ENCODE data around the gene CHCHD3.
A peak's percentile ranks its signal among the peaks of the same experiment; 100 is the strongest.
"Not testable (repeated sequence)": the region's sequence is repeated elsewhere in the genome, so short reads cannot be mapped to it uniquely, and the experiment has no call there.

Gene CHCHD3

DNA sequence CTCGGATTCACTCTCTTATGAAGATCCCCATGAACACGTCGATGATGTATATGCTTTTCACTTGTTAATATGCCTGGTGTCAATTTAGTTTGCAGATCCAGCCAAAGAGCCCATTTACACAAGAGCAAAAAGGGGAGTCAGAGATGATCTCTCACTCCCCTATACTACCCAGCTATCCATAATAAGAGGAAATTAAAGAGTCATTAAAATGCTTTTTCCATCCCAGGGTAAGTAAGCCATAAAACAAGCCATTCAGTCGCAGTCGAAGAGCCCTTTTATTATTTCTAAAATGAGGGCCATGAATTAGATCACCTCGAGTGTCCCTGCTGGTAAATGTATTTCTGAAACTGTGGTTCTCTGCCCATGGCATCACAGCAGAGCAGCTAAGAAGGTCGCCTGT is 41.2 kb downstream of the CHCHD3 start:
- Mint-ChIP-seq H3K4me1 (peaks cover 5% of the 10 kb centered on the region), H3K4me3 (no peak overlapping the region), H3K27ac (peak overlapping the region in 1 of 3 experiments; percentile 5), H3K27me3 (ENCODE audit: low read depth) (no peaks in the 10 kb centered on the region), H3K9me3 (no peaks in the 10 kb centered on the region), H3K36me3 (ENCODE audit: low read depth) (no peaks in the 10 kb centered on the region)
- TF ChIP-seq, protein P1, sequence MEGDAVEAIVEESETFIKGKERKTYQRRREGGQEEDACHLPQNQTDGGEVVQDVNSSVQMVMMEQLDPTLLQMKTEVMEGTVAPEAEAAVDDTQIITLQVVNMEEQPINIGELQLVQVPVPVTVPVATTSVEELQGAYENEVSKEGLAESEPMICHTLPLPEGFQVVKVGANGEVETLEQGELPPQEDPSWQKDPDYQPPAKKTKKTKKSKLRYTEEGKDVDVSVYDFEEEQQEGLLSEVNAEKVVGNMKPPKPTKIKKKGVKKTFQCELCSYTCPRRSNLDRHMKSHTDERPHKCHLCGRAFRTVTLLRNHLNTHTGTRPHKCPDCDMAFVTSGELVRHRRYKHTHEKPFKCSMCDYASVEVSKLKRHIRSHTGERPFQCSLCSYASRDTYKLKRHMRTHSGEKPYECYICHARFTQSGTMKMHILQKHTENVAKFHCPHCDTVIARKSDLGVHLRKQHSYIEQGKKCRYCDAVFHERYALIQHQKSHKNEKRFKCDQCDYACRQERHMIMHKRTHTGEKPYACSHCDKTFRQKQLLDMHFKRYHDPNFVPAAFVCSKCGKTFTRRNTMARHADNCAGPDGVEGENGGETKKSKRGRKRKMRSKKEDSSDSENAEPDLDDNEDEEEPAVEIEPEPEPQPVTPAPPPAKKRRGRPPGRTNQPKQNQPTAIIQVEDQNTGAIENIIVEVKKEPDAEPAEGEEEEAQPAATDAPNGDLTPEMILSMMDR (IDR thresholded peaks at IDR 0.05; ENCODE audit: unreplicated experiment in 3 of 3): no peak

DNA sequence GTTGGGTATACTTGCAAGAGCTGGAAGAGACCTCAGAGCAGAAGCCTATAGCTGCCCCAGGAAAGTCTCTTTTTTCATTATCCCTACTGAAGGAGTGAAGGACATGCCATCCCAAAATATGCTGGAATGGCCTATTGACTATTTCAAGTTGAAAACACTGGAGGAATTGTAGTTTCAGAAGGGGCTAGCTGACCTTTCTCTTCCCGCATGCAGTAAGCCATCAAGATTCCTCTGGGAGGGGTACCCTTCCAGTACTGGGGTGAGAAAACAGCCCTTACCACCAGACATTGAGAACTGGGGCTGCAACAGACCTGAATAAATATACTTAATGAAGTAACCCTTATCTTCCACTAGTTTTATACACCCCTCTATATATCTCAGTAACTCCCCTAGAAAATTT is 41.7 kb downstream of the CHCHD3 start:
- TF ChIP-seq, protein P1 (IDR thresholded peaks at IDR 0.05; ENCODE audit: unreplicated experiment in 3 of 3): no peak
- Mint-ChIP-seq H3K27me3 (ENCODE audit: low read depth) (no peaks in the 10 kb centered on the region), H3K27ac (peak overlapping the region in 1 of 3 experiments; percentile 5), H3K4me1 (peaks cover 5% of the 10 kb centered on the region), H3K36me3 (ENCODE audit: low read depth) (peaks cover 4% of the 10 kb centered on the region), H3K4me3 (no peak overlapping the region), H3K9me3 (no peaks in the 10 kb centered on the region)

DNA sequence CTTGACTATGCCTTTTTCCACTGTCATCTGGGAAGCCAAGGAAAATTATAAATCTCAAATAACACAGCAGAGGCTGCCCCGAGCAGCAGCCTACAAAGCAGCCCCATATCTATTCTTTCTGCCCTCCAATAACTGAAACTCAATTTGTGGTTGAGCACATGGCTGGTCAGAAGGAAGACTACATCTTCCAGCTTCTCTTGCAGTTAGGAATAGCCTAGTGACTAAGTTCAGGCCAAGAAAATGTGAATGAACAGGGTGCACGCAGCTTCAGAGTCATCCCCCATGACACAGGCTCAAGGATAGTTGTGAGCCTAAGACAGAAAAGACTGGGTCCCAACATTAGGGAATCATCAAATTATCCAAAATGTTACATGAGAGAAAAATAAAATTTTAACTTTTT is 42.3 kb downstream of the CHCHD3 start:
- Mint-ChIP-seq H3K36me3 (ENCODE audit: low read depth) (peaks cover 6% of the 10 kb centered on the region), H3K4me3 (no peak overlapping the region), H3K4me1 (peaks cover 5% of the 10 kb centered on the region), H3K27me3 (ENCODE audit: low read depth) (no peaks in the 10 kb centered on the region), H3K27ac (no peak overlapping the region), H3K9me3 (no peaks in the 10 kb centered on the region)
- TF ChIP-seq, protein P1 (IDR thresholded peaks at IDR 0.05; ENCODE audit: unreplicated experiment in 3 of 3): no peak

DNA sequence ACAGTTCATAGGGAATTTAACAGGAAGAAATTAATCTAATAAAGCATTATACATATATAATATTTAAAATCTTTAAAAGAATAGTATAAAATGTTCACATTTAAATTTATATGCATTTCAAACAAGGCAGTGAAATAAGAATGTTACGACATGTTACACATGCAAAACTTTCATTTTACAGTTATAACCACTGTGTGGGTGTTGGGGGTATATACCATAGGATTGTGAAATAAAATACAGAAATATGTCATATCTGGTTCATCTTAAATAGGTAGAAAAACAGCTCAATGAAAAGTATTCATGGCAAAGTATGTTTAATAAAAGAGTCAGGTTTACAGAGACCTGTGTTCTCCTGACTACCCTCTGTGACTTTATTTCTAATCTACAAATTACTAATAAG is 45.6 kb downstream of the CHCHD3 start:
- Mint-ChIP-seq H3K4me1 (peaks cover 5% of the 10 kb centered on the region), H3K9me3 (no peaks in the 10 kb centered on the region), H3K27me3 (ENCODE audit: low read depth) (no peaks in the 10 kb centered on the region), H3K4me3 (no peak overlapping the region), H3K27ac (no peak overlapping the region), H3K36me3 (ENCODE audit: low read depth) (peaks cover 6% of the 10 kb centered on the region)
- TF ChIP-seq, protein P1 (IDR thresholded peaks at IDR 0.05; ENCODE audit: unreplicated experiment in 3 of 3): no peak

DNA sequence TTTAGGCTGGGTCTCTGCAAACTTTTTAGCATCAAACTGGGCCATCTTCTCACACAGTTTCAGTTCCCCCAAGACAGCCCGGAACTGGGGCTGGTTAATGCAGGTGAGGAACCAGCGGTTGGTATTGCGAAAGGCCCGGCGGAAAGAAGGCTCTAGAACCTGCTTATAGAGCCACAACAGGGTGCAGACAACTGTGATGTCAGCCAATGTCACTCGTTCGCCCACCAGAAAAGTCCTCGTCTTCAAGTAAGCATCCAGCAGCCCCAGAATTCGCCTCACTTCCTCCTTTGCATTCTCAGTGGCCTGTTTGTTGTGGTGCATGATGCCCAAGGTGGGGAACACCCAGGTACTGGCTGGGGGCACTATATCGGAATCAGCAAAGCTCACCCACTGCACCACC is 46.6 kb downstream of the CHCHD3 start:
- H3K27ac Mint-ChIP-seq; H3K4me1 Mint-ChIP-seq; H3K27me3 Mint-ChIP-seq (ENCODE audit: low read depth); H3K9me3 Mint-ChIP-seq; H3K36me3 Mint-ChIP-seq (ENCODE audit: low read depth); H3K4me3 Mint-ChIP-seq: not testable (repeated sequence)

DNA sequence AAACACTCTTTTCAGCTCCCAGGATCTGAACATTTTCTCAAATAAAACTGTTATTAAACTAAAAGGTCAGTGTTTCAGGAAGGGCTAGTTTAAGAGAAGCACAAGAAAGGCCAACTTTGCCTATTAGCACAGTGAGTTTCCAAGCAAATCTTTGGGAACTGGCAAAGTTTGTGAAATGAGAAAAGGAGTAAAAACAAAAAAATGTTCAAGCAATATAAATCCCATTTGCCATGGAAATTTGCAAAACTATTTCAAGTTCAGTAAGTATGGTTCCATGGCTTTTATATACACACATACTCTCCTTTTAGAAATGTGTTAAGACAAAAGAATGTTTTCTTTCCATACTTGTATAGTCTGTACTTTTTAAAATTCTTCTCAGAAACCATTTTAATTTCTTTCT is 51.5 kb downstream of the CHCHD3 start:
- Mint-ChIP-seq H3K27ac (no peak overlapping the region), H3K36me3 (ENCODE audit: low read depth) (peaks cover 12% of the 10 kb centered on the region), H3K4me3 (no peak overlapping the region), H3K4me1 (no peaks in the 10 kb centered on the region), H3K27me3 (ENCODE audit: low read depth) (no peaks in the 10 kb centered on the region), H3K9me3 (peaks cover 6% of the 10 kb centered on the region)
- TF ChIP-seq, protein P1 (IDR thresholded peaks at IDR 0.05; ENCODE audit: unreplicated experiment in 3 of 3): no peak

All from nephron (organoid).